OCI-LY7 (cell line): ENCODE data around the gene HBB. TPM values are rescaled to one million over a fixed set of nuclear protein-coding genes. Genes with fewer than 3 reads are reported as not detected.

Experiments
- BruUV-seq: library from RNA; stranded (reverse); fragments of 400-500 nt; replicated peaks from 2 replicates; lab custom pipeline; 2021; lab: Mats Ljungman, UMichigan
- CTCF ChIA-PET: fragments of 300-600 bp; sonication (Branson Sonifier 250); formaldehyde crosslinking; loops from one replicate; lab custom pipeline; 2022; ENCODE audit warnings: antibody characterized with exemption; ENCODE audit not compliant: unreplicated experiment; lab: Charles Lee
- POLR2A ChIA-PET: fragments of 300-600 bp; sonication (Branson Sonifier 250); formaldehyde crosslinking; loops from one replicate; lab custom pipeline; 2022; ENCODE audit warnings: antibody characterized with exemption; lab: Charles Lee
- DNase-seq: peaks from one replicate; pipeline ENCODE4 v3.0.0-alpha.2; 2015; ENCODE audit warnings: low spot score
- H2AFZ ChIP-seq: fragments of 200-600 bp; sonication (generic), shearing (Covaris generic); 2 replicates; pipeline ENCODE4 v1.6.1; 2014; ENCODE audit warnings: mild to moderate bottlenecking, antibody characterized with exemption, low read length, moderate library complexity
- H3K27ac ChIP-seq: fragments of 200-600 bp; sonication (generic); 2 replicates; pipeline ENCODE4 v1.5.1; 2014; ENCODE audit warnings: mixed run types, low read depth, mild to moderate bottlenecking, moderate library complexity, low read length, inconsistent platforms; ENCODE audit not compliant: poor library complexity, severe bottlenecking
- H3K36me3 ChIP-seq: fragments of 200-600 bp; sonication (generic); 2 replicates; pipeline ENCODE4 v1.6.1; 2014; ENCODE audit warnings: mild to moderate bottlenecking, antibody characterized with exemption, low read length, moderate library complexity, mixed read lengths; ENCODE audit not compliant: insufficient read depth
- H3K4me1 ChIP-seq: fragments of 200-600 bp; sonication (generic); 2 replicates; pipeline ENCODE4 v1.5.1; 2014; ENCODE audit warnings: mild to moderate bottlenecking, low read length; ENCODE audit not compliant: insufficient read depth, poor library complexity, severe bottlenecking
- H3K4me2 ChIP-seq: fragments of 200-600 bp; sonication (generic); 2 replicates; pipeline ENCODE4 v1.6.1; 2014; ENCODE audit warnings: mild to moderate bottlenecking, low read length
- H3K4me3 ChIP-seq: fragments of 200-600 bp; sonication (generic); 2 replicates; pipeline ENCODE4 v1.5.1; 2014; ENCODE audit warnings: mild to moderate bottlenecking, low read depth, low read length; ENCODE audit not compliant: poor library complexity, severe bottlenecking
- H3K79me2 ChIP-seq: fragments of 200-600 bp; sonication (generic); 2 replicates; pipeline ENCODE4 v1.6.1; 2016; ENCODE audit warnings: low read depth, mild to moderate bottlenecking, low read length, moderate library complexity, mixed read lengths; ENCODE audit not compliant: insufficient read depth
- H3K9me2 ChIP-seq: fragments of 200-600 bp; sonication (generic); 2 replicates; pipeline ENCODE4 v1.6.1; 2016; ENCODE audit warnings: mild to moderate bottlenecking, low read length, mixed read lengths; ENCODE audit not compliant: insufficient read depth
- H3K9me3 ChIP-seq: fragments of 200-600 bp; sonication (generic); 2 replicates; pipeline ENCODE4 v1.6.1; 2014; ENCODE audit warnings: mild to moderate bottlenecking, mixed run types, low read length, mixed read lengths
- H4K20me1 ChIP-seq: fragments of 200-600 bp; sonication (generic); 2 replicates; pipeline ENCODE4 v1.6.1; 2014; ENCODE audit warnings: mild to moderate bottlenecking, antibody characterized with exemption, low read length, moderate library complexity, mixed read lengths; ENCODE audit not compliant: insufficient read depth
- CTCF ChIP-seq: fragments of 200-600 bp; sonication (generic); conservative IDR thresholded peaks from 2 replicates; pipeline ENCODE4 v1.5.1; 2014; ENCODE audit warnings: mild to moderate bottlenecking, antibody characterized with exemption, low read length, moderate library complexity, mixed read lengths
- EZH2phosphoT487 ChIP-seq: fragments of 200-600 bp; sonication (generic); IDR thresholded peaks from 2 replicates; pipeline ENCODE4 v1.6.1; 2018; ENCODE audit warnings: low read depth, borderline replicate concordance, mild to moderate bottlenecking, mixed run types, antibody characterized with exemption, low read length, moderate library complexity, mixed read lengths
- intact Hi-C: fragments of 100-400 bp; cut with micrococcal nuclease; formaldehyde crosslinking; loops from one replicate; pipeline ENCODE4 v1.10.0; 2022; ENCODE audit not compliant: unreplicated experiment
- total RNA-seq, 2 experiments: library from RNA; depleted of rRNA in 1 of 2; stranded (reverse); fragments of >200 nt in 1 of 2; shearing (Covaris generic) in 1 of 2; gene quantifications; 2 replicates each; pipeline ENCODE4 v1.2.3, GENCODE V29; 2014 to 2022

HBB gene
- total RNA-seq, 2 experiments from 2014 or later, result not detected

DNA sequence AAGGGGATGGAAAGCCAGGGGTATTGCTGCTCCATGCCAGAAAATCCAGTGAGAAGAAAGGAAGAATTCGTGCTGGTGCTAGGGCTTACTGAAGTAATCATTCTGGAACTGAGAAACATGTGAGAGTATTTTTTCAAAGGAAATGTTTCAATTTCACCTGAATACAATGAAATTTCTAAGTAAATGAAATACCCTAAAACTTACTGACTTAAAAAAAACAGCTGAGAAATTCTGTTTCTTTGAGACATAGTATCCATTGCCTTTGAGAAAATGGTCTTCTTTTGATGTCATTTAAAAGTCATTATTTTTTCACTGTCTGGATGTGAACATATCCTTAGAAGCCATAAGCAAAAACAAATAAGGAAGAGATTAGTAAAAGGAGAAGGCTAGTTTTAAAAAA lies 26.3 kb downstream of the HBB start, which contains the start of gene OR51V1:
Gene OR51V1, minus strand, starts transcription at position 101 of the 400 bp plus-strand sequence. Its CDS starts 0 bp downstream, at position 101.
- POLR2A ChIA-PET, result no interaction called here

DNA sequence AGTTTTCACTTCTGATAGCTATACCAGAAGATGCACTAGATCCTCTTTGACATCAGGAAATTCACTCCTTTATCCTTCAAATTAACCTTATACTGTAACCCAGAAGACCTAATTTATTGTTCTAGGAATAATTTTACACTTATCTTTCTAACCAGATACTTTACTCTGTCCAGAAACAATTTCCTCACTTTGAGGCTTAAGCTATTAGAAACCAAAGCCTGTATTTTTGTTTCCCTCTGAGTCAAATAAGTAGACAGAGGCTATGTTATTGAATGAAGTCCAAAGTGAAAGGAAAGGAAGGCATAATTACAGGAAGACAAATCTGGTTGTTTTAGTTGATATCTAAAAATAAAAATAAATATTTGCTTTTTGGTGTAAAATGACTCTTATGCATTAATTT lies 28.6 kb downstream of the HBB start:
- no peak for DNase-seq
- H4K20me1 ChIP-seq, result no peaks in the 10 kb centered on the region
- ChIA-PET CTCF (no interaction called here), POLR2A (interaction anchor here (0.8 kb wide), 1 partner anchor 11 kb away, joined by 3 read pairs; no protein-coding TSS in a partner anchor)
- intact Hi-C loops, result no loop called here
- no peaks in the 10 kb centered on the region for H3K36me3 ChIP-seq
- no peak overlapping the region for H3K27ac ChIP-seq
- no TSS peak for BruUV-seq
- no peak overlapping the region for H3K4me3 ChIP-seq
- H3K9me3 ChIP-seq, result no peaks in the 10 kb centered on the region
- H2AFZ ChIP-seq, result no peak overlapping the region
- H3K79me2 ChIP-seq, result no peaks in the 10 kb centered on the region
- TF ChIP-seq CTCF (no peak), EZH2phosphoT487 (no peak)
- no peaks in the 10 kb centered on the region for H3K4me1 ChIP-seq
- H3K4me2 ChIP-seq, result no peak overlapping the region
- H3K9me2 ChIP-seq, result no peaks in the 10 kb centered on the region

More for the DNA sequence above, 26.3 kb downstream of the HBB start, which contains the start of gene OR51V1:
- no TSS peak for BruUV-seq
- Histone ChIP-seq H3K36me3 (no peaks in the 10 kb centered on the region), H4K20me1 (no peaks in the 10 kb centered on the region), H3K9me3 (no peaks in the 10 kb centered on the region), H2AFZ (no peak within 1 kb of the TSS), H3K4me3 (no peak within 1 kb of the TSS), H3K4me2 (no peak within 1 kb of the TSS), H3K9me2 (no peaks in the 10 kb centered on the region), H3K79me2 (no peaks in the 10 kb centered on the region), H3K4me1 (no peaks in the 10 kb centered on the region), H3K27ac (no peak within 1 kb of the TSS)
- DNase-seq, result no peak
- CTCF ChIA-PET, result no interaction called here
- intact Hi-C loops, result no loop called here
- TF ChIP-seq CTCF, result no peak
- TF ChIP-seq EZH2phosphoT487, result no peak

DNA sequence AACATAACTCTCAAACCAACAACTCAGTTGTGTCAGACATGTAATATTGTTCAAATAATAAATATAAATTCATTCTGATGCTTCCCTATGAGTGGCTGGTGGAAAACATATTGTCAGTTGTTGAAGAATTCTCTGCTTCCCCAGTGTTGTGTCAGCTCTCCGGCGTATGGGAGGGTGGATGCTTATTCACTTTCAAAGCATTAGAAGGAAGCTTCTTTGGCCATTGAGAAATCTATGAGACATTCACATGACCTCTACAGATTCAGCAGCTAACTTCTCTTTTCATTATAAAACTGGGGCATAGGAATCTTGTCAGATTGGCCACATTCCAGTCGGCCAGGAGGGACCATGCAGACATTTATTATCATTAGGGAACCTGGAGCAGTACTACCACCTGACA lies 29.3 kb downstream of the HBB start:
- H3K9me2 ChIP-seq, result no peaks in the 10 kb centered on the region
- no TSS peak for BruUV-seq
- TF ChIP-seq EZH2phosphoT487, result no peak
- no peak for TF ChIP-seq CTCF
- H3K4me1 ChIP-seq, result no peaks in the 10 kb centered on the region
- ChIA-PET POLR2A (interaction anchor here (0.8 kb wide), 1 partner anchor 12 kb away, joined by 3 read pairs; no protein-coding TSS in a partner anchor), CTCF (no interaction called here)
- no peak overlapping the region for H3K4me2 ChIP-seq
- H3K4me3 ChIP-seq, result no peak overlapping the region
- H3K9me3 ChIP-seq, result no peaks in the 10 kb centered on the region
- intact Hi-C loops, result no loop called here
- H2AFZ ChIP-seq, result no peak overlapping the region
- no peaks in the 10 kb centered on the region for H3K79me2 ChIP-seq
- no peak overlapping the region for H3K27ac ChIP-seq
- H4K20me1 ChIP-seq, result no peaks in the 10 kb centered on the region
- DNase-seq, result no peak
- H3K36me3 ChIP-seq, result no peaks in the 10 kb centered on the region
